Heart left ventricle (tissue), 16 donors: ENCODE data around the gene PTK7. TPM values are rescaled to one million over a fixed set of nuclear protein-coding genes. Genes with fewer than 3 reads are reported as not detected.

Experiments
- ATAC-seq, 4 donors: fragments of 200-7000 bp; cut with Tn5 transposase; one replicate each; pipeline ENCODE4 v1.9.1; 2020 to 2022; ENCODE audit warnings: moderate library complexity in 4 of 4, mild to moderate bottlenecking in 3 of 4, moderate number of reproducible peaks in 1 of 4
- DNase-seq, 5 donors: peaks; one replicate each; pipeline ENCODE4 v3.0.0-alpha.2; 2020
- H3K27ac ChIP-seq, 12 donors: fragments of 200-600 bp; sonication (generic) in 4 of 12; one replicate each; pipeline versions ENCODE4 v1.5.0 to v1.8.0; 2016 to 2022; ENCODE audit warnings: mild to moderate bottlenecking in 2 of 12
- H3K27me3 ChIP-seq, 9 donors: fragments of 200-600 bp; sonication (generic) in 2 of 9; one replicate each; pipeline versions ENCODE4 v1.5.1 to v1.8.0; 2016 to 2022; ENCODE audit warnings: mild to moderate bottlenecking in 3 of 9
- H3K36me3 ChIP-seq, 9 donors: fragments of 200-600 bp; sonication (generic) in 2 of 9; one replicate each; pipeline versions ENCODE4 v1.5.0 to v1.8.0; 2018 to 2022; ENCODE audit warnings: mild to moderate bottlenecking in 2 of 9
- H3K4me1 ChIP-seq, 12 donors: fragments of 200-600 bp; sonication (generic) in 4 of 12; one replicate each; pipeline versions ENCODE4 v1.5.0 to v1.8.0; 2016 to 2022; ENCODE audit warnings: mild to moderate bottlenecking in 3 of 12
- H3K4me3 ChIP-seq, 12 donors: fragments of 200-600 bp; sonication (generic) in 4 of 12; one replicate each; pipeline versions ENCODE4 v1.5.0 to v1.8.0; 2017 to 2022; ENCODE audit warnings: mild to moderate bottlenecking in 9 of 12, moderate library complexity in 4 of 12
- H3K9me3 ChIP-seq, 12 donors: fragments of 200-600 bp; sonication (generic) in 4 of 12; one replicate each; pipeline versions ENCODE4 v1.5.0 to v1.8.0; 2016 to 2022; ENCODE audit warnings: mild to moderate bottlenecking in 1 of 12
- POLR2A ChIP-seq, 2 donors: fragments of 450-650 bp; IDR thresholded peaks; one replicate each; pipeline ENCODE4 v1.6.1; 2017; ENCODE audit warnings: antibody characterized with exemption in 2 of 2, mild to moderate bottlenecking in 2 of 2, moderate library complexity in 2 of 2
- WGBS, 4 donors: extraction: QIAGEN DNeasy Blood & Tissue Kit in 2 of 4; methylation state at CpG; one replicate each; pipeline versions ENCODE4 v1.1.5 to v1.1.7; 2013 to 2018; 5-methylcytosine and 5-hydroxymethylcytosine counted together
- intact Hi-C, 10 donors: fragments of 100-400 bp; cut with DNase I; formaldehyde crosslinking; loops; one replicate each; pipeline versions ENCODE4 v1.11.1 to v1.14.2; 2022
- polyA plus RNA-seq, 2 donors: library from polyadenylated mRNA; stranded (reverse); fragments of 200-250 nt; gene quantifications; one replicate each; pipeline ENCODE4 v1.2.3, GENCODE V29; 2013
- total RNA-seq, 9 donors: library from RNA; depleted of rRNA in 2 of 9; stranded (reverse); fragments of >200 nt in 2 of 9; fragmentation: NEBNext Ultra II Directional in 3 of 9; extraction: Animal tissue kit (Norgen Biotek cat#: 25700) in 3 of 9; gene quantifications; one replicate each; pipeline versions ENCODE4 v1.1.0 to v1.2.4, GENCODE V29; 2016 to 2023
- TF ChIP-seq, protein P1 (sequence below), 12 donors: fragments of 200-600 bp; sonication (generic) in 4 of 12; IDR thresholded peaks; one replicate each; pipeline versions ENCODE4 v1.5.0 to v1.8.0; 2018 to 2022; ENCODE audit warnings: antibody characterized with exemption in 12 of 12, mild to moderate bottlenecking in 5 of 12
- donor health status: ischemic (EF 13 %, LVEDD 7.1; RV severe dilation, severe dysfunction).
- donor health status: healthy with polysubstance abuse.
- donor health status: DM: no; HTN: yes; CAD: no.
- donor health status: DM: no; HTN: no; CAD: no.
- donor health status: ischemic (EF 25% LVEDD 6.9; RV normal size, moderate dysfunction).
- donor health status: ischemic (EF 25% LVEDD 5.7; RV mildly dilated, moderate dysfunction).
- donor health status: healthy.
- donor health status: DM: yes; HTN: yes; CAD: no.
- donor health status: ischemic (EF 35%, LVEDD 5.7; RV mildly dilated, moderate dysfunction).
- donor health status: nonischemic (EF 11% LVEDD 7.7; RV severe dilation, severe dysfunction).
- donor health status: DM: yes; HTN: yes; CAD: no.
- donor health status: PGD.
- donor health status: ischemic (EF 29% LVEDD 5.4; RV normal size, mild dysfunction).
- donor health status: nonischemic (EF 23%, LVEDD 6.1; RV moderate dilation, normal function).

Gene PTK7
- total and polyA plus RNA-seq, 11 donors: 1.4 to 10.4 (median 1.9) TPM

- Histone ChIP-seq H3K4me3 (no peak overlapping the region), H3K36me3 (peaks cover 0 to 91% (median 69%) of the 10 kb centered on the region in 9 donors), H3K27me3 (no peaks in the 10 kb centered on the region), H3K9me3 (no peaks in the 10 kb centered on the region), H3K4me1 (no peaks in the 10 kb centered on the region), H3K27ac (no peak overlapping the region)
- intact Hi-C loops: no loop called here
- TF ChIP-seq POLR2A (IDR thresholded peaks at IDR 0.05): no peak
- DNase-seq: no peak
- ATAC-seq: no peak
- WGBS, 4 donors: 91 to 96% (median 94%) methylated on average over 9 of the region's 9 CpGs
Observed at GRCh38 chr6:43043310-43043709, 32.8 kb upstream of the PTK7 start.

DNA sequence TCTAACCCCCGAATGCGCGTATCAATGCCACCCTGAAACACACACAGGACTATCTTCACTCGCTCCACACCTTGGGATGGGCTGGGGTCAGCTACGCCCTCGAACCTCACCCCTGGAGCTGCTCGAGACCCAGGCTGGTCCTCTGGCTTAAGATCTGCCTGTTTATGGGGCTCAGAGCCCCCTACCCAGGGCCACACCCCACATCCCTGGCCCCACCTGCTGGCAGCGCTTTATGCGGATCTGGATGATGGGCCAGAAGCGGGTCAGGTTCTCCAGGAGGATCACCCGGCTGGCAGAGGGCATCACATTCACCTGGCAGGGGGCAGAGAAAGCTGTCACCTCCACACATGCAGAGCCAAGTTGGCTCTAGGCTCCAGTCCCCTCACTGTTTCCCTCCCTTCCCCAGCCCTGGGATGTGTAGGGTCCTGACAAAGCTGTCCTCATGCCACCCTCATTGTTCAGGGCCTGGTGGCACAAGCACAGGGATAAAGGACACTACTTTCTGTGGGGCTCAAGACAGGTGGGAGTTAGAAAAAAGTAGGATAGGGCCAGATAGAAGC is 30.7 kb upstream of the PTK7 start:
- TF ChIP-seq, protein P1, sequence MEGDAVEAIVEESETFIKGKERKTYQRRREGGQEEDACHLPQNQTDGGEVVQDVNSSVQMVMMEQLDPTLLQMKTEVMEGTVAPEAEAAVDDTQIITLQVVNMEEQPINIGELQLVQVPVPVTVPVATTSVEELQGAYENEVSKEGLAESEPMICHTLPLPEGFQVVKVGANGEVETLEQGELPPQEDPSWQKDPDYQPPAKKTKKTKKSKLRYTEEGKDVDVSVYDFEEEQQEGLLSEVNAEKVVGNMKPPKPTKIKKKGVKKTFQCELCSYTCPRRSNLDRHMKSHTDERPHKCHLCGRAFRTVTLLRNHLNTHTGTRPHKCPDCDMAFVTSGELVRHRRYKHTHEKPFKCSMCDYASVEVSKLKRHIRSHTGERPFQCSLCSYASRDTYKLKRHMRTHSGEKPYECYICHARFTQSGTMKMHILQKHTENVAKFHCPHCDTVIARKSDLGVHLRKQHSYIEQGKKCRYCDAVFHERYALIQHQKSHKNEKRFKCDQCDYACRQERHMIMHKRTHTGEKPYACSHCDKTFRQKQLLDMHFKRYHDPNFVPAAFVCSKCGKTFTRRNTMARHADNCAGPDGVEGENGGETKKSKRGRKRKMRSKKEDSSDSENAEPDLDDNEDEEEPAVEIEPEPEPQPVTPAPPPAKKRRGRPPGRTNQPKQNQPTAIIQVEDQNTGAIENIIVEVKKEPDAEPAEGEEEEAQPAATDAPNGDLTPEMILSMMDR (IDR thresholded peaks at IDR 0.05): no peak
- TF ChIP-seq POLR2A (IDR thresholded peaks at IDR 0.05): no peak
- Histone ChIP-seq H3K27ac (no peak overlapping the region), H3K36me3 (peaks cover 0 to 91% (median 70%) of the 10 kb centered on the region in 9 donors), H3K9me3 (no peaks in the 10 kb centered on the region), H3K27me3 (no peaks in the 10 kb centered on the region), H3K4me1 (no peaks in the 10 kb centered on the region), H3K4me3 (no peak overlapping the region)
- intact Hi-C loops: no loop called here
- ATAC-seq (no peak), DNase-seq (no peak)
- WGBS, 4 donors: 90 to 94% (median 93%) methylated on average over 5 to 11 of the region's 11 CpGs

DNA sequence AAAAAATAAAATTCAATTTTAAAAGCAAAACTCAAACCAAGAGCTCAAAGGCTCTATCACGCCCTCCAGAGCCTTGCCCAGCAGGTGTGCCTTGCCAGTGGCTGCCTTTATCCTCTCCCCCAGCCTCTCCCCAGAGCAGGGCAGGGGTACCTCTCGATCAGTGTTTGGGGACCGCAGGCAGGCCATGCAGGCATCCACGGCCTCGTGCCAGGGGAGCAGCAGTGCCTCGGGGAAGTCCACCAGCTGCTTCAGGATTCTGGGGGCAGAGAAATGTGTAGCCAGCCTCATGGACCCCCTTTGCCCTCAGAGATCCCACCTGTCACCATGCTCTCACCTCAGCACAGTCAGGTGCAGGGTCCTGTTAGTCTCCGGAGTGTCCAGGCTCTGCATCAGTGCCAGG is 28.1 kb upstream of the PTK7 start:
- whole genome bisulfite sequencing, 4 donors: 89 to 94% (median 91%) methylated on average over 6 to 7 of the region's 7 CpGs
- no peaks in the 10 kb centered on the region for H3K27me3 ChIP-seq
- ATAC-seq: no peak
- TF ChIP-seq, protein P1 (IDR thresholded peaks at IDR 0.05): no peak
- TF ChIP-seq POLR2A (IDR thresholded peaks at IDR 0.05): no peak
- intact Hi-C loops: no loop called here
- no peak overlapping the region for H3K4me3 ChIP-seq
- no peak overlapping the region for H3K27ac ChIP-seq
- peaks cover 0 to 12% (median 4%) of the 10 kb centered on the region in 12 donors for H3K4me1 ChIP-seq
- H3K36me3 ChIP-seq: peaks cover 0 to 73% (median 54%) of the 10 kb centered on the region in 9 donors
- no peak for DNase-seq
- no peaks in the 10 kb centered on the region for H3K9me3 ChIP-seq

DNA sequence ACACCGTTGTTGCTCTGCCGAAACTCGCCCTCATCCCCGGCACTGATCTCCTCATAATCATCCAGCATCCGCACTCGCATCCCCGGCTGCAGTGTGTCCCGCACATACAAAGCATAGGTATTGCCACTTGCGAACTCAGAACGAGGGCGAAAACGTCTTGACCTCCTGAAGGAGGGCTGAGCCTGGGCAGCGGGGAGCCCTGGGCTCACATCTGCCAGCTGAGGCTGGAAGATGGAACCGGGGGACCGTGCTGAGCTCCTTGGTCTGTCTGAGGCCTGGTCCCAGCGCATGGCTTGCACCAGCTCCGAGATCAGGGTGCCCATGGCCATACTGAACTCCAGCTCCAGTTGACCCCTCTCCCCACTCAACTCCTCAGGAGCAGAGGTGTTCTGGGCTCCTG is 25.1 kb upstream of the PTK7 start:
- H3K36me3 ChIP-seq: peaks cover 0 to 58% (median 47%) of the 10 kb centered on the region in 9 donors
- H3K27ac ChIP-seq: no peak overlapping the region
- H3K4me3 ChIP-seq: no peak overlapping the region
- peaks cover 0 to 25% (median 10%) of the 10 kb centered on the region in 12 donors for H3K4me1 ChIP-seq
- H3K27me3 ChIP-seq: no peaks in the 10 kb centered on the region
- no peak for TF ChIP-seq POLR2A (IDR thresholded peaks at IDR 0.05)
- TF ChIP-seq, protein P1 (IDR thresholded peaks at IDR 0.05): no peak
- 93 to 96% (median 95%) methylated on average over 14 to 17 of the region's 17 CpGs for WGBS, 4 donors
- DNase-seq: no peak
- intact Hi-C loops: loop anchor here in 6 of 10 donors (5.0 to 10.0 kb wide), 4 partner anchors 34 to 149 kb away; no protein-coding TSS in a partner anchor
- no peaks in the 10 kb centered on the region for H3K9me3 ChIP-seq
- ATAC-seq: no peak
